K562 treated with DMSO at 1 percent for 24 hours (cell line): ENCODE results near the gene ISCA2. TPM values are rescaled to one million over a fixed set of nuclear protein-coding genes. Genes with fewer than 3 reads are reported as not detected.

Experiments
- total RNA-seq: library from RNA; unstranded; fragments of 300-600 nt; gene quantifications from 2 replicates; pipeline ENCODE4 v1.2.3, GENCODE V29; 2022; ENCODE audit warnings: low read depth; ENCODE audit not compliant: insufficient read depth

ISCA2 gene
- total RNA-seq: 12.4 and 14.8 TPM in 2 replicates

GRCh38 chr14:74493343-74494261 lies at the start of gene ISCA2:
TSS of gene ISCA2 (plus strand) at chr14:74493765. CDS start at chr14:74493775, 10 bp downstream.

GRCh38 chr14:74492776-74493342 lies 706 bp upstream of the ISCA2 start, which contains the start of gene NPC2:
TSS of gene NPC2 (minus strand) at chr14:74493305. CDS start at chr14:74493274, 31 bp downstream.

Other genes starting within 250 kb of the ISCA2 start
- 19.5 and 19.6 TPM in 2 replicates for gene ABCD4, start 190.8 kb upstream of the ISCA2 start, total RNA-seq
- gene VRTN, start 145.3 kb upstream of the ISCA2 start, total RNA-seq: not detected in 2 replicates
- gene SYNDIG1L, start 67.6 kb upstream of the ISCA2 start, total RNA-seq: not detected in 2 replicates
- gene NPC2, start 460 bp upstream of the ISCA2 start, total RNA-seq: 192 and 220 TPM in 2 replicates
- gene LTBP2, start 118.5 kb downstream of the ISCA2 start, total RNA-seq: 0.91 and 1.1 TPM in 2 replicates
- gene AREL1, start 219.3 kb downstream of the ISCA2 start, total RNA-seq: 11.5 and 12.6 TPM in 2 replicates
- 23.3 and 23.9 TPM in 2 replicates for gene FCF1, start 219.4 kb downstream of the ISCA2 start, total RNA-seq